SK-N-SH (cell line): ENCODE results near the gene CA10.

Source experiments
- EP300 ChIP-seq, 2 experiments: IDR thresholded peaks; 2 replicates each; pipeline versions ENCODE4 v1.4.0 to v1.6.1; 2012; ENCODE audit warnings: borderline replicate concordance in 1 of 2, low read depth in 1 of 2, low read length in 1 of 2
- RAD21 ChIP-seq: IDR thresholded peaks from 2 replicates; pipeline ENCODE4 v1.6.1; 2012; ENCODE audit warnings: mild to moderate bottlenecking, low read length
- RCOR1 ChIP-seq: fragments of 150-350 bp; IDR thresholded peaks from 2 replicates; pipeline ENCODE4 v1.6.1; 2017; ENCODE audit warnings: antibody characterized with exemption, low read length
- SIN3A ChIP-seq: IDR thresholded peaks from 2 replicates; pipeline ENCODE4 v1.6.1; 2012; ENCODE audit warnings: low read depth, mild to moderate bottlenecking, low read length, moderate library complexity, borderline replicate concordance
- TAF1 ChIP-seq: IDR thresholded peaks from 2 replicates; pipeline ENCODE4 v1.6.1; 2012; ENCODE audit warnings: low read depth, mild to moderate bottlenecking, low read length, moderate library complexity, borderline replicate concordance
- TEAD4 ChIP-seq: IDR thresholded peaks from 2 replicates; pipeline ENCODE4 v1.4.0; 2012; ENCODE audit warnings: mild to moderate bottlenecking, borderline replicate concordance; ENCODE audit not compliant: insufficient read depth
- TF ChIP-seq, protein P1 (sequence below): fragments of 200-600 bp; sonication (generic); IDR thresholded peaks from 2 replicates; pipeline ENCODE4 v1.6.1; 2017; ENCODE audit warnings: antibody characterized with exemption, mild to moderate bottlenecking, moderate library complexity

DNA sequence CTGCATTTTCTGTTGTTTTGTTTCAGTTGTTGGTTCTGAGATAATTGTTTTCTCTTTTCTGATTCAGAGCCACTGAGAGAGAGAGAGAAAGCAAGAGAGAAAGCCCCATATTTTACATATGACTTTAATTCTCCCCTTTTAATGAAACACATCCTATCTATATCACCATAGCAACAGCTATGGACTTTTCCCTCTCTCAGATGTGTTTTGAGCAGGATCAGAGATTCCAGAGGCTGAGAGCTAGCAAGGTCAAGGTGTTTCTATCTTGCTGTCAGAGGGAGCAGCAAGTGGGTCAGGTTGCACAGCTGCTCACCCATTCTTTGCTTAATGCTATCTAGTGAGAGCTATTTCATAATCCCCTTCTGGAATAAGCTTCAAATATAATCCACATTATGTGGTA lies 415.9 kb downstream of the CA10 start:
- TF ChIP-seq TEAD4, result no peak
- no peak for TF ChIP-seq SIN3A
- TF ChIP-seq RAD21, result no peak
- no peak for TF ChIP-seq EP300 (IDR thresholded peaks at IDR 0.05; ENCODE audit: borderline replicate concordance in 1 of 2, low read depth in 1 of 2, low read length in 1 of 2)
- no peak for TF ChIP-seq RCOR1
- TF ChIP-seq, protein P1, sequence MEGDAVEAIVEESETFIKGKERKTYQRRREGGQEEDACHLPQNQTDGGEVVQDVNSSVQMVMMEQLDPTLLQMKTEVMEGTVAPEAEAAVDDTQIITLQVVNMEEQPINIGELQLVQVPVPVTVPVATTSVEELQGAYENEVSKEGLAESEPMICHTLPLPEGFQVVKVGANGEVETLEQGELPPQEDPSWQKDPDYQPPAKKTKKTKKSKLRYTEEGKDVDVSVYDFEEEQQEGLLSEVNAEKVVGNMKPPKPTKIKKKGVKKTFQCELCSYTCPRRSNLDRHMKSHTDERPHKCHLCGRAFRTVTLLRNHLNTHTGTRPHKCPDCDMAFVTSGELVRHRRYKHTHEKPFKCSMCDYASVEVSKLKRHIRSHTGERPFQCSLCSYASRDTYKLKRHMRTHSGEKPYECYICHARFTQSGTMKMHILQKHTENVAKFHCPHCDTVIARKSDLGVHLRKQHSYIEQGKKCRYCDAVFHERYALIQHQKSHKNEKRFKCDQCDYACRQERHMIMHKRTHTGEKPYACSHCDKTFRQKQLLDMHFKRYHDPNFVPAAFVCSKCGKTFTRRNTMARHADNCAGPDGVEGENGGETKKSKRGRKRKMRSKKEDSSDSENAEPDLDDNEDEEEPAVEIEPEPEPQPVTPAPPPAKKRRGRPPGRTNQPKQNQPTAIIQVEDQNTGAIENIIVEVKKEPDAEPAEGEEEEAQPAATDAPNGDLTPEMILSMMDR, result no peak
- TF ChIP-seq TAF1, result no peak
